GM12891 (cell line): Measurements from ENCODE around the gene HAUS2.

Experiments
- DNase-seq: peaks from one replicate; pipeline ENCODE4 v3.0.0; 2011; ENCODE audit warnings: low spot score; ENCODE audit not compliant: insufficient read length
- FAIRE-seq: peaks from 2 replicates; lab custom pipeline; 2011; peaks lifted over from hg19 to GRCh38; lab: Jason Lieb, UNC
- PAX5 ChIP-seq: IDR thresholded peaks from 2 replicates; pipeline ENCODE4 v1.6.1; 2011; ENCODE audit warnings: low read length, moderate library complexity, mild to moderate bottlenecking; ENCODE audit not compliant: insufficient read depth, severe bottlenecking
- POLR2A ChIP-seq: IDR thresholded peaks from 2 replicates; pipeline ENCODE4 v1.6.1; 2011; ENCODE audit warnings: low read depth, low read length, control low read depth
- POLR2AphosphoS5 ChIP-seq: IDR thresholded peaks from 2 replicates; pipeline ENCODE4 v1.6.1; 2011; ENCODE audit warnings: low read depth, low read length, control low read depth
- POU2F2 ChIP-seq: IDR thresholded peaks from 2 replicates; pipeline ENCODE4 v1.6.1; 2011; ENCODE audit warnings: low read depth, mild to moderate bottlenecking, control low read depth, low read length, moderate library complexity
- SPI1 ChIP-seq: IDR thresholded peaks from 2 replicates; pipeline ENCODE4 v1.6.1; 2011; ENCODE audit warnings: low read depth, low read length, control low read depth
- TAF1 ChIP-seq: IDR thresholded peaks from 2 replicates; pipeline ENCODE4 v1.6.1; 2011; ENCODE audit warnings: low read depth, low read length, control low read depth

HAUS2 gene

GRCh38 chr15:42575188-42576039 lies 26.8 kb downstream of the HAUS2 start, which contains the start of gene STARD9:
Gene STARD9 (plus strand): TSS chr15:42575606. CDS start chr15:42575716, 110 bp downstream.
- FAIRE-seq (peak; percentile 89), DNase-seq (peak; percentile 93)

DNA sequence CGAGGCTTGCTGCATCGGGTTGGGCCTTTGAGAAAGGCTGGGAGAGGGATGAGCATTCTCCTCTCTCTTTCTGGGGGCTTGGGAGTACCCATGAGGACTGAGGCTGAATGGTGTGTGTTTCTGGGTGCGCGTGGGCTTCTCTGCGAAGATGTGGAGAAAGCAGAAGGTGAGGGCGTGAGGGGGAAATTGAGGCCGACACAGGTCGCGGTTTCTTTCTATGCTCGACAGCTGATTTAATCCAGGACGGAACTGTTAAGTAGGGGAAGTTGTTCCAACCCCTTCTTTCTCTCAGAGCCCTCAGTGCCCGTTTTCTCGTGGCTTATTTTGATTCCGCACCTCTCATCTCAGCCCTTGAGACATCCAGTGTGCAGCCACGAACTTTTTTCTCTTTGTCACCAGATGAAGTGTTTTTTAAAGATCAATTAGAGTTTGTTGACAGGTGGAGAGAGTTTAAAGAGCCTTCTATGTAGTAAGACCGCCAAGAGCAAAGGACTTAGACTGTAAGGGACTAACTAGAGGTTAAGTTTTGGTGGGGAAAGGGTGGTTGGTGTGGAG lies 27.5 kb downstream of the HAUS2 start:
- FAIRE-seq (no peak), DNase-seq (no peak)
- no peak for TF ChIP-seq SPI1
- no peak for TF ChIP-seq POLR2A
- TF ChIP-seq POU2F2, result no peak
- no peak for TF ChIP-seq TAF1
- no peak for TF ChIP-seq PAX5
- TF ChIP-seq POLR2AphosphoS5, result no peak

More at GRCh38 chr15:42575188-42576039, 26.8 kb downstream of the HAUS2 start, which contains the start of gene STARD9:
- TF ChIP-seq POLR2A, result peak; percentile 68; the same call in 1 of the 2 replicates
- TF ChIP-seq POLR2AphosphoS5, result peak; percentile 71; the same call in 1 of the 2 replicates
- no peak for TF ChIP-seq SPI1
- TF ChIP-seq TAF1, result 0 out of 2 replicates have a peak, but pooled peaks have one; percentile 11
- TF ChIP-seq PAX5, result no peak
- TF ChIP-seq POU2F2, result no peak

- no peak for FAIRE-seq
These were observed 28.1 kb downstream of the HAUS2 start for GRCh38 chr15:42576776-42577175.

GRCh38 chr15:42577514-42578031 lies 28.9 kb downstream of the HAUS2 start:
- DNase-seq (no peak), FAIRE-seq (peak; percentile 60)
- TF ChIP-seq SPI1 (peak; percentile 54), POLR2AphosphoS5 (no peak)

More at GRCh38 chr15:42576776-42577175, 28.1 kb downstream of the HAUS2 start:
- no peak for TF ChIP-seq PAX5
- TF ChIP-seq POLR2AphosphoS5, result no peak
- no peak for TF ChIP-seq POU2F2
- no peak for TF ChIP-seq POLR2A
- TF ChIP-seq SPI1, result no peak
- no peak for TF ChIP-seq TAF1
- DNase-seq, result no peak

DNA sequence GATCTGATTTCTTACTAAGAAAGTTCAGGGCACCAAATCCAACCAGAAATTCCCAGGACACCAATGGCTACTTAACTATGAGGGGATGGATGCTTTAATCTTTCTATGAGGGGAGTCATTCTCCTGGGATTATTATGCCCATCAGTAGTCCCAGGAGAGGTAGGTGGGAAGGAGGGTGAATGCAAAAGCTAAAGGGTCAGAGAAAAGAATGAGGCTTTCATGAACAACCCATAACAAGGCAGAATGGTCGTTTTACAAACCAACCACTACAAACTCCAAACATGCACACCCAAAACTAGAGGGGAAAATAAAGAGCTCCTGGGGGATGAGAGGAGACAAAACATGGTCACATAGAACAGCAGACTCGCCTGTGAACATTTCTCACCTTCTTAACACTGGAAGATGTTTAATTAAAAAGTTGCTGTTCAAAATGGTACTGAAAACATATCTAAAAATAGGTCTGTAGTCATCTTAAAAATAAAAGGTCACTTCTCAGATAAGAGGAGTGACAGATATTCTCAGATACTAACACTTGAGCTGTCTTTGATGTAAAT lies 30.4 kb downstream of the HAUS2 start:
- no peak for FAIRE-seq

DNA sequence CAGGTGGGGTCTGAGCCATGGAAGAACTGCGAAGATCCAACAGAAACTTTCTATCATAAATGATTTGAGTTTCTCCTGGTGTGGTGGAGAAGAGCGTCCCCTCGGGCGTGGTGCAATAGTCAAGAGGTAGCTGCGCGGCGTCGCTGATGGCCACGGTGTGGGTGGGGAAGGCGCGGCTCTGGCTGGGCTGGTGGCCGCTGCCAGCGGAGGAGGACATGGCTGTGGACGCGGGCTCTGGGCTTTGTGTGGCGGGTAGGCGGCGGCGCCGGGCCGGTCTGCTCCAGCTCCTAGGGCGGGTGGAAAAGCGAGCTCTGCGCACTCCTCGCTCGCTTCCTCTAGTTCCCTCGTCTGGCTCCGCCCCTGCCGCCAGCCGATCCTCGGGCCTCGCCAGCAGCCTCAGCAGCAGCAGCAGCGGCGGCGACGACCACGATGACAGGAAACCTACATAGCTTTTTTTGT lies 32.7 kb downstream of the HAUS2 start:
- FAIRE-seq (no peak), DNase-seq (peak; percentile 57)
- TF ChIP-seq TAF1 (0 out of 2 replicates have a peak, but pooled peaks have one; percentile 22), PAX5 (no peak), SPI1 (0 out of 2 replicates have a peak, but pooled peaks have one; percentile 3)

More for the DNA sequence above, 30.4 kb downstream of the HAUS2 start:
- TF ChIP-seq SPI1 (no peak), POLR2AphosphoS5 (no peak), PAX5 (no peak)
- DNase-seq, result no peak

- no peak for FAIRE-seq
- TF ChIP-seq SPI1 (no peak), POLR2A (no peak), TAF1 (no peak), PAX5 (no peak), POLR2AphosphoS5 (no peak), POU2F2 (no peak)
- no peak for DNase-seq
These were observed 34.1 kb downstream of the HAUS2 start for GRCh38 chr15:42582569-42583375.

DNA sequence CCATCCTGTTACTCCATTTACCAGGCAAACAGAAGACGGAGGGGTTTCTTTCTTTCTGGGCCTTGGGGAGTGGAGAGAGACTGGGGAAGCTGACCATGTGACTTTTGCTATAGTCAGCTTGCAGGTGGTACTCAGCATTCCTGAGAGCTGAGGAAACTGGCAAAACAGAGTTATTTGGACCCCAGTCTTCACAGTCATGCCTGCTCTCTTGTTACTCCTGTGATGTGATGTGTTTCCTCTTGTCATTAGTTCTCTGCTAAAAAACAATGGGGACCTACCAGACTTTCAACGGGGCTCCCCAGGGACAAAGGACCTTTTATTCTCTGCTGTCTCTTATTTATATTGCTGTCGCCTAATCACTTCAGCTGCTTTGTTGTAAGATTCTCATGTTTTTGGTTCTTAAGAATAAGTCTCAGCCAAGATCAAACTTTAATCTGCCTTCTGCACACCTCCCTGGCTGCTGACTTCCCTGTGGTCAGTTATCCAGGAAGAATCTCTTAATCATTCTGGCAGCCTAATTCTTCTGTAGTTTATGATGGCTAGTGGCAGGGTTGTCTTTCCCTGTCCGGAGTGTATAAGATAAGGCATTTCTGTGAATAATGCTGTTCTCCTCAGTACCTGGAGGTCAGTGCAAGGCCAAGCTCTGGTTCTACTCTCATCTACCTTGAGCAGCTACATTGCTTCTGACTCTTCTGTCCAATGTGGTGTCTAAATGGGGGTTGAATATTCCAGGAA lies 35.6 kb downstream of the HAUS2 start:
- DNase-seq (no peak), FAIRE-seq (no peak)
- TF ChIP-seq TAF1, result no peak
- no peak for TF ChIP-seq PAX5
- no peak for TF ChIP-seq POLR2A
- no peak for TF ChIP-seq POLR2AphosphoS5
- no peak for TF ChIP-seq POU2F2
- TF ChIP-seq SPI1, result no peak

- DNase-seq (no peak), FAIRE-seq (no peak)
- TF ChIP-seq POU2F2 (no peak), POLR2A (no peak), TAF1 (no peak), PAX5 (no peak), POLR2AphosphoS5 (no peak), SPI1 (no peak)
These were observed 42.1 kb downstream of the HAUS2 start for GRCh38 chr15:42590619-42591237.
